Measurements from ENCODE around the gene SLC9C2.

DNA sequence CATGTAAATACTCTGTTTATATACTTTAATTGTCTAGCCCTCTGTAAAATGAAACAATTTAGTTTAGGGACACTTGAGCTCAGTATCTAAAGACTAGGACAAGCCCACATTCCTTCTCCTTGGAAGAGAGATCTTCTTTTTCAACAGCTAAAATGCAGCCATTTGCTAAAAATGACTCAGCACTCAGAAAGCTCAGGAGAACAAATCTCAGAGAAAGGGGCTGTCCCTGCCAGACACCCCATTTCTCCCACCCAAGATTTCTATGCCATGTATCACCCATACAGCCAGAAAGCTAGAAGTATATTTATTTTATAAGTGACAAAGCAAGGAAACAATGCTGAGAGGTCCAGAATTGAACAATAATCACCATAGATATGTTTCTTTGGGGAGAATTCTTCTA lies 148.9 kb downstream of the SLC9C2 start:
- TF ChIP-seq CTCF (IDR thresholded peaks at IDR 0.05; ENCODE audit: poor library complexity, severe bottlenecking) = no peak
- no peak for TF ChIP-seq SMC3 (conservative IDR thresholded peaks at IDR 0.05; ENCODE audit: poor library complexity)
- TF ChIP-seq EP300 (conservative IDR thresholded peaks at IDR 0.05; ENCODE audit: poor library complexity, severe bottlenecking) = no peak
- TF ChIP-seq EZH2 (IDR thresholded peaks at IDR 0.05; ENCODE audit: borderline replicate concordance, insufficient read depth, low read length, poor library complexity, severe bottlenecking) = no peak
- TF ChIP-seq POLR2AphosphoS5 (IDR thresholded peaks at IDR 0.05) = no peak
- no peak for TF ChIP-seq TAF1 (IDR thresholded peaks at IDR 0.05; ENCODE audit: low read depth)
- no peak for TF ChIP-seq MXI1 (conservative IDR thresholded peaks at IDR 0.05; ENCODE audit: poor library complexity, severe bottlenecking)
- TF ChIP-seq, protein P1, sequence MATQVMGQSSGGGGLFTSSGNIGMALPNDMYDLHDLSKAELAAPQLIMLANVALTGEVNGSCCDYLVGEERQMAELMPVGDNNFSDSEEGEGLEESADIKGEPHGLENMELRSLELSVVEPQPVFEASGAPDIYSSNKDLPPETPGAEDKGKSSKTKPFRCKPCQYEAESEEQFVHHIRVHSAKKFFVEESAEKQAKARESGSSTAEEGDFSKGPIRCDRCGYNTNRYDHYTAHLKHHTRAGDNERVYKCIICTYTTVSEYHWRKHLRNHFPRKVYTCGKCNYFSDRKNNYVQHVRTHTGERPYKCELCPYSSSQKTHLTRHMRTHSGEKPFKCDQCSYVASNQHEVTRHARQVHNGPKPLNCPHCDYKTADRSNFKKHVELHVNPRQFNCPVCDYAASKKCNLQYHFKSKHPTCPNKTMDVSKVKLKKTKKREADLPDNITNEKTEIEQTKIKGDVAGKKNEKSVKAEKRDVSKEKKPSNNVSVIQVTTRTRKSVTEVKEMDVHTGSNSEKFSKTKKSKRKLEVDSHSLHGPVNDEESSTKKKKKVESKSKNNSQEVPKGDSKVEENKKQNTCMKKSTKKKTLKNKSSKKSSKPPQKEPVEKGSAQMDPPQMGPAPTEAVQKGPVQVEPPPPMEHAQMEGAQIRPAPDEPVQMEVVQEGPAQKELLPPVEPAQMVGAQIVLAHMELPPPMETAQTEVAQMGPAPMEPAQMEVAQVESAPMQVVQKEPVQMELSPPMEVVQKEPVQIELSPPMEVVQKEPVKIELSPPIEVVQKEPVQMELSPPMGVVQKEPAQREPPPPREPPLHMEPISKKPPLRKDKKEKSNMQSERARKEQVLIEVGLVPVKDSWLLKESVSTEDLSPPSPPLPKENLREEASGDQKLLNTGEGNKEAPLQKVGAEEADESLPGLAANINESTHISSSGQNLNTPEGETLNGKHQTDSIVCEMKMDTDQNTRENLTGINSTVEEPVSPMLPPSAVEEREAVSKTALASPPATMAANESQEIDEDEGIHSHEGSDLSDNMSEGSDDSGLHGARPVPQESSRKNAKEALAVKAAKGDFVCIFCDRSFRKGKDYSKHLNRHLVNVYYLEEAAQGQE (IDR thresholded peaks at IDR 0.05; ENCODE audit: borderline replicate concordance) = no peak

Data from neural cell (in vitro differentiated cells).